Dermis microvascular lymphatic vessel endothelial cell (primary cell): ENCODE data around the gene MSRB1. TPM values are rescaled to one million over a fixed set of nuclear protein-coding genes. Genes with fewer than 3 reads are reported as not detected.

Source experiments
- DNase-seq, 2 donors: peaks; one replicate each; pipeline versions ENCODE4 v3.0.0 to v3.0.0-alpha.2; 2010; ENCODE audit warnings: low read depth in 2 of 2
- total RNA-seq: library from RNA; depleted of rRNA; stranded (reverse); fragments of >200 nt; gene quantifications from 2 replicates; pipeline ENCODE4 v1.2.1, GENCODE V29; 2014

Gene MSRB1, protein sequence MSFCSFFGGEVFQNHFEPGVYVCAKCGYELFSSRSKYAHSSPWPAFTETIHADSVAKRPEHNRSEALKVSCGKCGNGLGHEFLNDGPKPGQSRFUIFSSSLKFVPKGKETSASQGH
- total RNA-seq = 10.4 and 11.9 TPM in 2 replicates

DNA sequence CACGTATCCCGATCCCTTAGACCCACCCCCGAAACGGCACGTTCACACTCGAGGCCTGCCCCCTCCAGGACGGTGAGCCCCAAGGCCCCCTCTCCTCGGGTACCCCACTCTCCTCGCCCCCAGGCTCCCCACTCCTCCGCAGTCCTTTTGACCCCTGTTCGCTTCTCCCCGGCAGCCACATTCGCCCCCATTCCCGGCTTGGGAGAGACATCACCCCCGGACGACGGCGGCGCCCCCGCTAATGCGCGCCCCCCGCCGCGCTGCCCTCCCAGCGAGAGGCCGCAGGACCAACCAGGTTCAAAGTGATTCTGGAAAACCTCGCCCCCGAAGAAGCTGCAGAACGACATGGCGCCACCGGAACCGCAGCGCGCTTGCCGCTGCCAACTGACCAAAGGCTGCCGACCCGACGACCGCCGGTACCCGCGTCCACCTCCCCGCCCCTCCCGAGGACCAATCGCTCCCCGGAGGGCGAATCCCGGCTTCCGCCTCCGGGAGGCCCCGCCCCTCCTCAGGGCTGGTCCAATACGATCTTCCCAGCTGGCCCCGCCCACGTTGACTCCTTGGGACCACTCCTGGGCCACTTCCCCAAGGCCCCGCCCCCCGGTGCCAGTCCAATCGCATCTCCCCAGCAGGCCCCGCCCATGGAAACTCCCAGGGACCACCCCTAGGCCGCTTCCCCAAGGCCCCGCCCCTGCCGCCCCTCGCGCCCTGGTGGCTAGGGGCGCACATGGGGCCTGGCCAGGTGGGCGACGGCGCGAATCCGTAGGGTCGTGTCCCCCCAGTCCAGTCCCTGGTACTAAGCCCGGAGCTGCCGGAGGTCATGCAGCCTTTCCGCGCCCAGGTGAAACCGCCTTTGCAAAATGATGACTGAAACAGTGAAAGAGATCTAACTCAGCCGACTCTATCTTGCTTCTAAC, at the start of gene MSRB1:
TSS of gene MSRB1 (minus strand) at position 390 of the 917 bp plus-strand sequence. CDS start at position 347, 43 bp downstream.
- peak; percentile 93 to 99 for DNase-seq

DNA sequence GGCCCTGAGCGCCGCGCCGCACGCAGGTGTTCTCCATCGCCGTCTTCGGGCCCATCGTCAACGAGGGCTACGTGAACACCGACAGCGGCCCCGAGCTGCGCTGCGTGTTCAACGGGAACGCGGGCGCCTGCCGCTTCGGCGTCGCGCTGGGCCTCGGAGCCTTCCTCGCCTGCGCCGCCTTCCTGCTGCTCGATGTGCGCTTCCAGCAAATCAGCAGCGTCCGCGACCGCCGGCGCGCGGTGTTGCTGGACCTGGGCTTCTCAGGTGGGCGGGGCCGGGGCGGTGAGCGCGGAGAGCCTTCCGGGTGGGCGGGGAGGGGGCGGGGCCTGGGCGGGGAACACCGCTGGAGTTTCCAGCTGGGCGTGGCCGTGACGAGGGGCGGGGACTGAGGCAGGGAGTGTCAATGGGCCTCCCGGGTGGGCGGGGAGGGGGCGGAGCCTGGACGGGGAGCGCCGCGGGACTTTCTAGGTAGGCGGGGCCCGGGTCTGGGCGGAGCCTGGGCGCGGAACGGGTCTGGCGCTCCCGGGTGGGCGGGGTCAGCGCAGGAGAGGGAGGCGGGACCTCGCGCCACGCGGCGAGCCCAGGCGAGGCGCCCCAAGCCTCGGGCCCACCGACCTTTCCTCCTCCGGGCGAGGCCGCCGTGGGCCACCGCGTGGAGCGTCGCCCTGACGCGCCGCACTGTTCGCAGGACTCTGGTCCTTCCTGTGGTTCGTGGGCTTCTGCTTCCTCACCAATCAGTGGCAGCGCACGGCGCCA, 49.1 kb upstream of the MSRB1 start:
- peak; percentile 79 to 95 for DNase-seq

DNA sequence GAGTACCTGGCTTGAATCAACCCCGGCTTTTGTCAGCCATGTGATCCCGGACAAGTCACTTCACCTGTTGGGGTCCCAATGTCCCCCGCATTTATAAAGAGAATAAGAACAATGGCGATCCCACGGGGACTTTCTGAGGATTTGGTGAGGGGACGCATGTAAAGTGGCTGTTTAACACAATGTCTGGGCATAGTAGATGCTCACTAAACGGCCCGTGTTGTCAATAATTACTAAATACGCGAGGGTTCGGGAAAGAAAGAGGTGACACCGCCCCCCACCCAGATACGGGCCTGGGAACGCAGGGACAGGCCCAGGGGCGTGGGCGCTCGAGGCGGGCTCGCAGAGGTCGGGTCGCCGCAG, 48.6 kb upstream of the MSRB1 start:
- DNase-seq = no peak

DNA sequence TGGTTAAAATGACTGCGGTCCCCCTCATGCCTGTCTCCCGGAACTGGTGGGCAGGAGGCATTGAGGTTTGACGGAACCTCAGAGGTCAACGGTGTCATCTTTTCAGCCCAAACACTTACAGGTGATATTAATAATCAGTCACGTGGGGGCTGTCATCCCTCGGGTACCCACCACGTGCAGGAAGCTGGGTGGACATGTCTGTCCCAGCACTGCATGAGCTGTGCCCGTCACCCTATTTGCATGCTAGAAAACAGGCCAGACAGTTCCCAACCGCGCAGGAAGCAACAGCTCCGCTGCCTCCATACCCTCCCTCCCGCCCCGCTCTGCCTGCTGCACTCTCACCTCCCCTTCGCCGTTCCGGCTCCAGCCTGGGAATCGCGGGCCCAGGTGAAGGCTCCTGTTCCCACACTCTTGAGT, 48.1 kb upstream of the MSRB1 start:
- no peak for DNase-seq

DNA sequence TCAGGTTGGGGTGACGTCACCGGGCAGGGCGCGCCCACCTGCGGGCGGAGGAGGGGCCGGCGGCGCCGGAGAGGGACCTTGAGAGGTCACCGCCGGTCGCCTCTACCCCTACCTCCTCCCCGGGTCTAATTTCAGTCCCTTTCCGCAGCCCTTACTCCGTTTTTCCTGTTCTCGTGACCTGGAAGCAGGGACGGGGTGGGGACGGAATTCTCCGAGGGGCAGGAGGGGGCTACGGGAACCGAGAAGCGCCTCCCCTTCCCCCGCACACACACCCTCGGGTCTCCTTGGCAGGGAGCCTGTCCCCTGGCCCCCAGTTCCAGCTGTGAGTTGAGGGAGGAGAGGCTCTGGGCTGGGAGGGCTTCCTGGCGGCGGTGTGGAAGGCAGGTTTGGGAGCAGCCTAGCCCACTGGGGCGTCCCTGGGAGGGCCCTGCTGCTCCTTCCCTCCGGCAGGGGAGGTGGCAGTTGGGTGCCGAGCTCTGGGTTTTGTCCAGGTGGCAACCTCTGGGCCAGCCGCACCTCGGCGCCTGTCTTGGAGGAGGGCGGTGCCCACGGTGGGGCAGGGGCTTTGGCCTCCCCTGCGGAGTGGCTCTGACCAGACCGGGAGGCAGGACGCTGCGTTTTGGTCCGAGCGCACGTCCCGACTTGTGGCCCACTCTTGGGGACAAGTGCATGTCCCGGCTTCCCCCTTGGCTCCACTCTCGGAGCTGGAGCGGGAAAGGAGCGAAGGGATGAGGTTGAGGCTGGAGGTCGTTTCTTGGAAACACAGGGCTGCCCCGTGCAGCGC, 47.5 kb upstream of the MSRB1 start:
- DNase-seq = no peak

DNA sequence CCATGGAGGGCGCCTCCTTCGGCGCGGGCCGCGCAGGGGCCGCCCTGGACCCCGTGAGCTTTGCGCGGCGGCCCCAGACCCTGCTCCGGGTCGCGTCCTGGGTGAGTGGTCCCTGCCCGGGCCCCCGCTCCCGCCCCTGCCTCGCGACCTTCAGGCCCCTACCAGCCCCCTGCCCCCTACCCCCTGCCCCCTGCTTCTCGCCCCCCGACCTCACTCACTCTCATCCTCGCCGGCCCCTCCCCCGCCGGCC, 47.0 kb upstream of the MSRB1 start:
- no peak for DNase-seq

DNA sequence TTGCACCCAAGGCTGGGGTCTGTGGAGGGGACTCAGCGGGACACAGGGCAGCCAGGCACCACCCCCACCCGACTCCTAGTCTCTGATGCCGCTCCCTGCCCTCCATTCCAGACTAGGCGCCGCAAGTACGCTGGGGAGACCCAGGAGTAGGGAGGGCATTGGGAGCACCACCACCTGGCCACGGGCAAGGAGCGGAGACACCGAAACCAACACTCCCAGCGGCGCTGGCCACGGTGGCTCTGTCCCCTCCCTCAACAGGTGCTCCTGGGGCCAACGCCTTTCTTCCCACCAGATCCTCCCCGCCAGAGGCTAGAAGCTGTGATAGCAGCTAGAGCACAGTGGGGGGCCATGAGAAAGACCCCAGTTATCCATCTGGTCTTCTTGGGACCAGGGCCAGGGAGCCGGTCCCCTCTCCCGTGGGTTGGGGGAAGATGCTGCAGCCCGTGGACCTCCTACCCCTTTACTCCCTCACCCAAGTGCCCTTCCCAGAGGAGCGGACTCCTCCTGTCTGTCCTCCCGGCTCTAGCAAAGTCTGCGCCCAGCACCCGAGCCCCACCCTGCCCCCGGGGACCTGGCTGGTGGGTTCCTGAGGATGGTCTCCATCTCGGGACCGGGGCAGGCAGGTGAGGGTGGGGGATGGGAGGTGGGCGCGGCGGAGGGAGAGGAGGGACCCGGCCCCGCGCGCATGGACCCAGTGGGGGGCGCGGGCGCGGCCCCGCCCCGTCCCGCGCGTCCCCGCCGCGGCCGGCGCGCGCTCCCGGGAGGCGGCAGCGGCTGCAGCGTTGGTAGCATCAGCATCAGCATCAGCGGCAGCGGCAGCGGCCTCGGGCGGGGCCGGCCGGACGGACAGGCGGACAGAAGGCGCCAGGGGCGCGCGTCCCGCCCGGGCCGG, 46.5 kb upstream of the MSRB1 start, which contains the start of gene SYNGR3:
TSS of gene SYNGR3 (plus strand) at position 762 of the 892 bp plus-strand sequence. CDS start 133 bp downstream, outside the sequence.
- DNase-seq = no peak

DNA sequence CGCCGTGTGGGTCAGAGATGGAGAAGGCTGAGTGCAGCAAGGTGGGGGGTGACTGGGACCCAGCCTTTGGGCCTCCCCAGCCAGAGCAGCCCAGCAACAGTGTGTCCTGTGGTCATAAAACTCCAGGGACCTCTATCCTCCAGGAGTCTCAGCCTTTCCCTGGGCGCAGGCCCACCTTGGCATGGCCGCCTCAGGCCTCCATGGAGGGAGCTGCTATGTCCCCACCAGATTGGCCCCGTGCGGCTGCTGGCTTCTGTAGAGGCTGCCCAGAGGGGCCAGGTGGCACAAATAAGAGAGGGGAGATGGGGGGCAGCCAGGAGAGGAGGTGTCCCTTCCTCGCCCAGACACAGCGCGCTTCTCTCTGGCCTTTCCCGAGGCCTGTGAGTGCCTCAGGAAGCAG, 44.2 kb upstream of the MSRB1 start:
- no peak for DNase-seq

DNA sequence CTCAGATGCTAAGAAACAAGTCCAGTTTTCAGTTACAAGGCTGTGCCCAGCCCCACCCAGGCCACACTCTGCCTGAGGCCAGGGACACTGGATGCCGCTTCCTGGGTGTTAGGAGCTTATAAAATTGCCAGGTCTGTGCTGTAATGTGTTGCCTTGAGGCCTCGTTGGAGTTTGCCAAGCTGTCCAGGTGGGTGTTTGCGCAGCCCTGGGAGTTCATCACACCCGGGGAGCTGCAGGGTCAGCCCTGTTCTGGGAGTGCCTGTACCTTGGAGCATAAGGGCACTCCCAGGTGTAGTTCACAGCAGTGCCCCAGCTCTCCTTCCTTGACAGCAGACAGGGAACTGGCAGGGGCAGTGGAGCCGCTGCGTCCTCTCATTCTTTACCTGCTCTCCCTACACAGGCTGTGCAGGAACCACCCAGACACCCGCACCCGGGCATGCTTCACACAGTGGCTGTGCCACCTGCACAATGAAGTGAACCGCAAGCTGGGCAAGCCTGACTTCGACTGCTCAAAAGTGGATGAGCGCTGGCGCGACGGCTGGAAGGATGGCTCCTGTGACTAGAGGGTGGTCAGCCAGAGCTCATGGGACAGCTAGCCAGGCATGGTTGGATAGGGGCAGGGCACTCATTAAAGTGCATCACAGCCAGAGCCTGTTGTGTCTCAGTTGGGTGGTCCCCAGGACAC, 42.6 kb upstream of the MSRB1 start:
- DNase-seq = no peak

DNA sequence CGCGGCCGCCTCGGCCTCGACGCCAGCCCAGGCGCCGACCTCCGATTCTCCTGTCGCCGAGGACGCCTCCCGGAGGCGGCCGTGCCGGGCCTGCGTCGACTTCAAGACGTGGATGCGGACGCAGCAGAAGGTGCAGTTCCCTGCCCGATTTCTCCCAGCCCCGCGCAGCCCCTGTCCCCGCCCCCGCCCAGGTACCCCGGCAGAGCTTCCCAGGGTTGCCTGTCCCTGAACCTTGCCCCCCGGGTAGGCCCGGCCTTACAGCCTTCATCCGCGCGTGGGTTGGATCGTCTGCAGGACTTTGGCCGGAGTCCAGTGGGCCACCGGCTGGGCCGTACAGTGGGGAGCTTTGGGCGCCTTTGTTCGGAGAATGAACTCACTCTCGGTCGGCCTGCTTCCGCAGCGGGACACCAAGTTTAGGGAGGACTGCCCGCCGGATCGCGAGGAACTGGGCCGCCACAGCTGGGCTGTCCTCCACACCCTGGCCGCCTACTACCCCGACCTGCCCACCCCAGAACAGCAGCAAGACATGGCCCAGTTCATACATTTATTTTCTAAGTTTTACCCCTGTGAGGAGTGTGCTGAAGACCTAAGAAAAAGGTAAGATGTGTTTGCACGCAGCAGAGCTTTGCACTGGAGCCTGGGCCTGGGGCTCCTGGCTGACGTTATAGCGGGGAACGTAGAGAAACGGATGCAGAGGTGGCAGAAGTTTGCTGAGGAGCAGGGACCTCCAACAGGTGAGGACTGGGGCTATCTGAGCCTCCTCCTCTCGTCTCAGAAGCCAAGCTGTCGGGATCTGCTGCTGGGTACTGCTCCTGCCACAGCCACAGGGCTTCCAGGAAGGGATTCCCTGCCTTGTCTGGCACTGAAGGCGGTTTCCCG, 41.6 kb upstream of the MSRB1 start:
- peak in 1 of 2 donors; percentile 34 for DNase-seq

DNA sequence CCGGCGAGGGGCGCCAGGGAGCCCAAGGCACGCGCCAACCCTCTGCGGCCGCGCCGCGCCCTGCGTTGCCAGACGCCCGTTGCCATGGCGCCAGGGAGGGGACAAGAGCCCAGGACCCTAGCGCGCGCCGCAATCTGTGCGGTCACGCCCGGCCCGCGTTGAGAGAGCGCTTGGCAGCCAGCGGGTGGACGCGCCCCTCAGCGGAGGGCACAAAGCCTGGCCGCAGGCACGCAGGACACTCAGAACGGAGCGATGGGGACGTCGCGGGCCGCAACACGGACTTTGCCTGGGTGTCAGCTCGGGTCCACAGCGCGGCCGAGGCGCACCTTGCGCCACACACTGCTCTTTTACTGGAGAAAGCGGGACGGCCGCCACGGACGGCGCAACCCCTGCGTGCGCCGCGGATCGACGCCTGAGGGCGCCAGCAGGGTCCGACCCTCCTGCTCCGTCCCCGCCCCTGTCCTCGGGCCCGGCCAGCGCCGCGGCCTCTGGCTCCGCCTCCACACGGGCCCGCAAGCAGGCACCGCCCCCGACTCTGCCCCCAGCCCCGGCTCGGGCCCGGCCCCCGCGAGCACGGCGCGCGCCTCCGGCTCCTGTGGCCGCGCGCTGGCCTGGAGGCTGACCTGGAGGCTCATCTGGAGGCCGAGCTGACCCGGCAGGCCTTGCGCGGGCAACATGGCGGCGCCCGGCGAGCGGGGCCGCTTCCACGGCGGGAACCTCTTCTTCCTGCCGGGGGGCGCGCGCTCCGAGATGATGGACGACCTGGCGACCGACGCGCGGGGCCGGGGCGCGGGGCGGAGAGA, 40.7 kb upstream of the MSRB1 start, which contains the start of gene GFER:
TSS of gene GFER (plus strand) at position 650 of the 803 bp plus-strand sequence. CDS start at position 676, 26 bp downstream.
- DNase-seq = peak; percentile 85 to 95

DNA sequence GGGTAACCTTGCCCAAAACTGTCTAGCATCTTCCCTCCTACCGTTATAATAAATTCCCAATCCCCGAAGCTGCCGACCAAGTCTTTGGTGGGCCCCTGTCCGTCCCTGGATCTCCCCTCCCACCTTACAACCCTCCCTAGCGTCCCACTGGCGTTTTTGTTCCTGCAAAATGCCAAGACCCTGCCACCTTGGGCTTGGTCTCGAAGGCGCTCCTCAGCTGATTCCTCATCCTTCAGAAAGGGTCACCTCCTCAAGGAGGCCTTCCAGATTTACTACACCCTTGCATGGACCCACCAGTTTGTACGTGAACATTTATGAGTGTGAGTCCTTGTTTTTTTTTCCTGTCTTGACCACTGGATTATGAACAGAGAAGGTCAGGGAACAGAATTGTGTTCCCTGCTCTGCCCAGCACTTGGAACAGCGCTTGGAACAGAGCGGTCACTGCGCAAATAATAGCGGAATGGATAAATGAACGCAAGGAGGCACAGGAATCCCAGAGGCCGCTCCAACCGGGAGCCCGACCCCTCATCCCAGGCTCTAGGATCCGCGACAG, 40.1 kb upstream of the MSRB1 start:
- DNase-seq = no peak

DNA sequence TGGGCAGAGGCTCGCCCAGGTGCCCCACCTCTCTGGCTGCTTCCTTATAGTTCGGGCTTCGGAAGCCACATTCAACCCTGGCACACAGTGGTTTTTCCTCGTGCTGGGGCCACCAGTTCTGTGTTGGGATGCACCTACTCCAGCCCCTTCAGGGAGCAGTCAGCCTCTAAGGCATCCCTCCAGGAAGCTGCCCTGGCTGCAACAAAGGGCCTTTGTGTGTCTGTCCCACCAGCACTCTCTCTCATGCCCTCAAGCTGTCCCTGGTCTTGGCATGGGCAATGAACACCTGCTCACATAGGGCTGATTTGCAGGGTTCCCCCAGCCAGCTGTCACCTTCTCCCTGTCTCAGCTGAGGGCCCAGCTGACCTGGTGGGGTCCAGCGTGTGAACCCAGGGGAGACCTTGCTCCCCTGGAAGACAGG, 39.0 kb upstream of the MSRB1 start:
- no peak for DNase-seq

DNA sequence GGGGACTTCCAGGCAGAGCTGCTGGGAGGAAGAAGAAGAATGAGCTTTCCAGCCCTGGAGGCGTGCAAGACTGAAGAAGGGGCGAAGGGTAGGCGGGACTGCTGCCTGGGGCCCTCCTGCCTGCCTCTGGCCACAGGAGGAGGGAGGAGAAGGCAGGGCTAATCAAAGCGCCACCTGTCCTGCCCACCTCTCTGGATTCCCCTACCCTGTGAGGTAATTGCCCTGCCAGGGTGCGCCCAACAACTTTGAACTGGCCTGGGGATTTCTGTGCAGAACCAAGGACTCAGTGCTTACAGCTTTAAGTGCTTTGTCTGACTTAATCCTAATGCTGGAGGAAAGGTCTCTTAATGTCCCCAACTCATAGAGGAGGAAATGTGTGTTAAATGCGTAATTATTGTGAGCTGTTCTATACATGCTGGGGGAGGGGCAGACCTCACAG, 38.4 kb upstream of the MSRB1 start, which contains the start of gene NOXO1:
TSS of gene NOXO1 (minus strand) at position 72 of the 439 bp plus-strand sequence. CDS start 290 bp downstream, outside the sequence.
- no peak for DNase-seq

DNA sequence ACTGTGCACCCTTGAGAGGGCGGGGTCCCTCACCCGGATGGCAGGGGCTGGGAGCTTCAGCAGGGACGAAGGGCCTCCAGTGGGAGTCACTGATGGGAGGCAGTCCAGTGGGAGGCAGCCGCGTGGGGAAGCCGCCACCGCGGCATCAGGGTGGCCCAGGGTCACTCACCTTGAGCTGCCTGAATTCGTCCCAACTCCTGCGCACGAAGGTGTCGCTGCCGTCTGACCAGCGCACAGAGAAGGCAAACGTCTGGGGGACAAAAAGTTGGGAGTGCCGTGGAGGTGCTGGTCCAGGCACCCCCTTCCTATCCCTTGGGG, 37.7 kb upstream of the MSRB1 start:
- no peak for DNase-seq

DNA sequence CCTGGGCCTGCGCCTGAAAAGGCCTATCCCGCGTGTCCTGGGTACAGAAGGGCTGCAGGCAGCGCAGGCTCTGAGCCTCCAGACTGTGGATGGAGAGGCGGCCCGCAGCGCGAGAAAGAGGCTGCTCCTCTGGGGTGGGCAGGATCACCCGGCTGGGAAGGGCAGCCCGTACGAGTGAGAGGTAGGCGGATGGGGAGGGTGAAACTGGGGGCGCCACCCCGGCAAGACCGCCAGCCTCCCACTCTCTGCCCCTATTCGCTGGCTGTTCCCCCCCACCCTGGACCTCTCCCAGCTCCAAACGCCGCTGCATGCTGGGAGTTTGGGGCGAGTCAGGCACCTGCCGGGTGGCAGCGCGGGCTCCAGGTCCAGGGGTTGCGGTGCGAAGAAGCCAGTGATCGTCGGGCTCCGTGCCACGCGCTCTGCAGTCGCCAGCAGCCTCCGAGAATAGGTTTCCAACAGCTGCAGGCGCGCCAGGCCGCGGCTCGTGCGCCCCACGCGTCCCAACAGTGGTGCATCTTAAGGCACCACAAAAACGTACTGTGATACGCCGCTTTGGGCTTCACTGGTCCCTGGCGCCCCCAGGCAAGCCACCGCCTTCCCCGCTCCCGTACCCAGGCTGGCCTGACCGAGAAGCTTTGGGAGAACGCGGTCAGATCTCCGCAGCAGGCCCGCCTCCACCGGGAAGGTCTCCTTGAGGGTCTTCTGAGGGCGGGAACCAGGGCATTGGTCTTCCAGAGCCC, 37.2 kb upstream of the MSRB1 start:
- no peak for DNase-seq
